NCI-H510A treated with DMSO at 0.1 percent for 48 hours (cell line): ENCODE measurements around the gene FNIP1.
"Not testable (repeated sequence)": the region's sequence is repeated elsewhere in the genome, so short reads cannot be mapped to it uniquely, and the experiment has no call there.

Experiments
- DNase-seq: peaks from one replicate; lab custom pipeline; 2025; lab: John Stamatoyannopoulos, UW

The FNIP1 gene

DNA sequence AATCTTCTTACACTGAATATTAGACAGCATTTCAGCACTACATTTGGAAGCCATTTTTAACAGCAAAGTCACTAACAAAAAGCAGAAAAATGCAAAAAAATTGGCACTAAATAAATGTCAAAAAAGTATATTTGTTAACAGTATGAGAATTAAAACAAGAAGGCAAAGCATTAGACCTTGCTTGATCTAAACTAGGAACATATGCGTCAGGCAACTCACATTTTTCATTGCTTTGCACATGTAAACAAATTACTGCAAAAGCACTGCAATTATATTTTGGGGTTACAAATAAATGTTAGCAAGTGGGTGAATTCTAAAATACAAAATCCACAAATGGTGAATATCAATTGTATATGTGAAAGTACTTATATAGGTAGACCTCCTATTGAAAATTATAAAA, 112.8 kb downstream of the FNIP1 start:
- DNase-seq: no peak

- no peak for DNase-seq
Observed at GRCh38 chr5:131682826-131683225, 114.0 kb downstream of the FNIP1 start.

- DNase-seq: no peak
Observed at GRCh38 chr5:131682175-131682574, 114.6 kb downstream of the FNIP1 start.

DNA sequence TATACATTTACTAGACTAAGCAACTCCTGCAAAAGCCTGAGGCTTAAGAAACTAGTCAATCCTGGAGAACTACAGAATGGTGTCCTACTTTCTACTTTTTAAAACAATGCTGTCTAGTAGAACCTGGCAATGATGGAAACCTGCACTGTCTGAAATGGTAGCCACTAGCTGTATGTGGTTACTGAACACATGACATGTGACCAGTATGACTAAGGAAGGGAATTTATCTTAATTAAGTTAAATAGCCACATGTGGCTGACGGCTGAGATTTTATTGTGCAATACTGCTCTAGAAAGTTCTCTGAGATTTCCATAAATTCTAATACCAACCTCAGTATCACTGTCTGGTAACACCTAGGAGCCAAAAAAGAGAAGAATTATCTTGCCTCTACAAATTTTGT, 116.9 kb downstream of the FNIP1 start:
- no peak for DNase-seq

DNA sequence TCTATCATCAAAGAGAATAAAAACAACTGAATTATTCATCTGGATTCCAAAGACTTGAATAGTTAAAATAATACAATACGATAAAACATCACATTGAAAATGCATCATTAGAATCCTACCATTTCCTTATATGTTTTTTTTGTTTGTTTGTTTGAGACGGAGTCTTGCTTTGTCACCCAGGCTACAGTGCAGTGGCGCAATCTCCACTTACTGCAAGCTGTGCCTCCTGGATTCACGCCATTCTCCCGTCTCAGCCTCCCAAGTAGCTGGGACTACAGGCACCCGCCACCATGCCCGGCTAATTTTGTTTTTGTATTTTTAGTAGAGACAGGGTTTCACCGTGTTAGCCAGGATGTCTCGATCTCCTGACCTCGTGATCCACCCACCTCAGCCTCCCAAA, 118.5 kb downstream of the FNIP1 start:
- DNase-seq: not testable (repeated sequence)

DNA sequence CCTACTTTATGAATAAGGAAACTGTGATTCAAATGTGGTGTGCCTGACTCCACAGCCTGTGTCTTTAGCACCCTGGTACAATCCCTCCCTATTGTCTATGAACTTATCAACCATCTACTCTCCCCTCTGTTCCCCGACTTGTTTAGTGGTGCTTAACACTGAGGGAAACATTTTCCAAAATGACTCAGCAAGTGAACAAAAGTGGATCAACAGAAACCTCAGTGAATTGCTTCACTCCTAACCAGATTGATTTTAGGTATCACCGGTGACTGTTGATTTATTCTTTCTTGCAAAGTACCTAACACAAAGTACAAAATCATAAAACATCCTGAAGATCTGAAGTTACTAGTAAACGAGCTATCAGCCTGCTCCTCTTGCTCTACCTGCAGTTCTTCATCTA, 119.7 kb downstream of the FNIP1 start:
- no peak for DNase-seq

DNA sequence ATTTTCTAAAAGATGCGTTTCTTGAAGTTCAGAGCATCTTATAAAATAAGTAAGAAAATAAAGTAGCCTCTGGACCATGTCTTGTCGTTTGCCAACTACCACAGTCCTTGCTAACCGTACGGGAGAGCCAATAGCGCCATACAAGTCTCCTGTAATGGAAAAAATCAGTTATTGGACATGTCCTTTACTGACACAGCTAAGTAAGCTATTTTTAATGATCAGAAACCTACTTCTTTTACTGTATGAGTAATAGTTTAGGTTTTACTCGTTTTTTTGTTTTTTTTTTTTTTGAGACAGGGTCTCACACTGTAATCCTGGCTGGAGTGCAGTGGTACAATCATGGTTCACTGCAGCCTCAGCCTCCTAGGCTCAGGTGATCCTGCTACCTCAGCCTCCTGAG, 124.0 kb downstream of the FNIP1 start:
- no peak for DNase-seq

- no peak for DNase-seq
Observed at GRCh38 chr5:131671994-131672655, 124.7 kb downstream of the FNIP1 start.

DNA sequence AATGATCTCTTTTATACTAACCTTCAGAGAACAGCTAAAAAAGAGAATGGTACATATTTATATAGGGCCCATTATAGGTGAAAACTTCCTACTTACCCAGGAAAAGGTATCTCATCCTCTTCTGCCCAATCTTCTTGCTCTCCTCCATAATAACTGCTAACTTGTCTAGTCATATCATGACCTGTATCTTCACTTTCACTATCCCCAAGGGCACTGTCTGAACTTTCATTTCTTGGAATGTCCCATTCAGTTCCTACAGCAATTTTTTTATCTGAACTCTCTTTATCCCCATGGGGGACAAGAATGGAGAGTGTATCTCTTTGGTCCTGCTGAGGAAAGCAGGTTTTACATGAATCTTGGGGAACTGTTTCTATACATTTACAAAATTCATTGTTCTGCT, 125.4 kb downstream of the FNIP1 start:
- DNase-seq: no peak

DNA sequence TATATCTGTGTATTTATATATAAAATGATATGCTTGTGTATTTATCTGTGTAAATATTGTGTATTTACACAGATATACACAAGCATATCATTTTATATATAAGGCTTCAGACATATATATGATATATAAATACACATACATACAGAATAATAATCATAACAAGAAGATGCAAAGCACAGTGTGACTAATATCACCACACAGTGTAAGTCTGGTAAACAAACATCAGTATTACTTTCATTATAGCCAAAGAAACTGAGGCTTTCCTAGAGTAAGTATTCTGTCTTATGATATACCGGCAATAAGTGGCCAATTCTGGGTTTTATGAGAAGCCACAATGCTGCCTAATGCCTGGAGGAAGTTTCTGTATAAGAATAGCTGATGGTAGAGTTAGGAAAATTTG, 131.9 kb downstream of the FNIP1 start:
- no peak for DNase-seq

DNA sequence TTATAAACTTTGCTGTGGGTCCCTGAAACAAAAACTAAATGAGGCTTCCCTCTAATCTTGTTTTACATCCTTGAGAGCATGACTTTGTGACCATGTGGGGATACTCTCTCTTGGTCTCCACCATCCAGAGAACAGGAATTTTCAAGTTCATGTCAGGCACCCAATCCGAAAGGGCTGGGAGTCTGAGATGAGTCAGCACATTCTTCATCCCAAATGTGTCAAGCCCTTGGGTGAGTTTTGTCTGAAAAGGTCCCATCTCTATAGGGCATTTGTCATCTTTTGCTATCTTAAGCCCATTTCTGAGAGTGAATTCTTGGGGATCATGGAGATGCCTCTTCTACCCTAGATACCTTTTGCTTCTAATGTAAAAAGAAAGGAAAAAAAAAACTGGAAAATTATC, 134.9 kb downstream of the FNIP1 start:
- DNase-seq: no peak

DNA sequence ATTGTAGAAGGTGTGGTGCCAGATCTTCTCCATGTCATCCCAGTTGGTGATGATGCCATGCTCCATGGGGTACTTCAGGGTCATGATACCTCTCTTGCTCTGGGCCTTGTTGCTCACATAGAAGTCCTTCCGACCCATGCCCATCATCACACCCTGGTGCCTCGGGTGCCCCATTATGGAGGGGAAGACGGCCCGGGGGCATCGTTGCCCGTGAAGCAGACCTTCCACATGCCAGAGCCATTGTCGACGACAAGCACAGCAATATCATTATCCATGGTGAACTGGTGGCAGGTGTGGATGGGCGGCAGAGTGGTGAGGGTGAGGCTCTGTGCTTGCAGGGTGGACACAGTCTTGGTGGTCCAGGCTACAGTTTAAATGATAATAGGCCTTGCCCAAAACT, 137.0 kb downstream of the FNIP1 start:
- DNase-seq: no peak

- no peak for DNase-seq
Observed at GRCh38 chr5:131659290-131659689, 137.5 kb downstream of the FNIP1 start.

DNA sequence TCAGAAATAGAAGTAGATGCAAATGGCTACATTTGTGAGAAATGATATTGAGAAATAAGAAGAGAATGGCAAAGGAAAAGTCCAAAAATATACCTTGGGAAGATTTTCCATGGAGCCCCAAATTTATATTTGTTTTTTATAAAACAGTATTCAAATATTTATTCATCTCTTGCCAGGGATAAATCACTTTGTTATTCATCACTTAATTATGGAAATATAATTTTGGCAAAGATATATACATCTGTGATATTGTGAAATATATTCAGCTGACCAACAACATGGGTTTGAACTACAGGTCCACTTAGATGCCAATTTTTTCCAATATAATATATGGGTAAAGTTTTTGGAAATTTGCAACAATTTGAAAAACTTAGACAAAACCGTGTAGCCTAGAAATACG, 142.0 kb downstream of the FNIP1 start:
- no peak for DNase-seq

- no peak for DNase-seq
Observed at GRCh38 chr5:131654309-131654708, 142.5 kb downstream of the FNIP1 start.

GRCh38 chr5:131649161-131649560, 147.7 kb downstream of the FNIP1 start:
- no peak for DNase-seq

GRCh38 chr5:131647048-131647769, 149.6 kb downstream of the FNIP1 start:
- no peak for DNase-seq

DNA sequence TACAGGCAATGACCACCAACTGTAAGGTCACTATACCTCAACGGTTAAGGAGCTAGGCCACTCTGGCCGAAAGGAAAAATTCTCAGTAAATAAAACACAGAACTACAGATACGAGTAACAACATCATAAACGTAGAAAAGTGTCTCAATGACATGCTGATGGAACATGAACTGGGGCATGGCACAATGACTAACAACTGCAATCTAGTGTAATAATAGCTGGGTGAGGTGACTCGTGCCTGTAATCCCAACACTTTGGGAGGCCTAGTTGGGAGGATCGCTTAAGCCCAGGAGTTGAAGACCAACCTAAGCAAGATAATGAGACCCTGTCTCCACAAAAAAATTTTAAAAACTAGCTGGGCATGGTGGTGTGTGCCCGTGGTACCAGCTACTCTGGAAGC, 152.0 kb downstream of the FNIP1 start:
- DNase-seq: no peak

GRCh38 chr5:131644370-131644769, 152.4 kb downstream of the FNIP1 start:
- DNase-seq: no peak

- DNase-seq: no peak
Observed at GRCh38 chr5:131641494-131641893, 155.3 kb downstream of the FNIP1 start.

GRCh38 chr5:131640043-131640856, 156.6 kb downstream of the FNIP1 start:
- DNase-seq: no peak

GRCh38 chr5:131639148-131639547, 157.7 kb downstream of the FNIP1 start:
- no peak for DNase-seq

GRCh38 chr5:131637694-131638093, 159.1 kb downstream of the FNIP1 start:
- DNase-seq: no peak
